ENCODE results near the gene TPO.

DNA sequence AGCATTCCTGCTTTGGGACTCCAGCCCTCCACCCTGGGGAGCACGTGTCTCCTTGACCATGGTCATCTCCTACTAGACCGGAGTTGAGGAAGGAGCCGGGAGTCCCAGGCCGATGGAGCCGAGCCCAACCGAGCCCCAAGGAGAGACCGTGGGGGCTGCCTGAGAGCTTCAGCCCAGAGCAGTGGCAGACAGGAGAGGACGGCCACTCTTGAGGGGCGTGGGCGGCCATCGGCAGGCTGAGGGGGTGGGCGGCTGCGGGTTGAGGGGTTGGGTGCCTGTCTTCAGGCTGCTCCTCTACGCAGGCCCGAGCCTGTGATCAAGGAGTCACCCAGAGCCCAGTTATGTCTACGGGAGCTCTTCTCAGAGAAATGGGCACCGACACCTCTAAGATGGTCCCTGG is 172.4 kb downstream of the TPO start:
- TF ChIP-seq CTCF (IDR thresholded peaks at IDR 0.05; ENCODE audit: poor library complexity) (no peak), EZH2 (IDR thresholded peaks at IDR 0.05; ENCODE audit: borderline replicate concordance) (no peak)

Data from hepatocyte (in vitro differentiated cells).